ENCODE measurements around the gene PLEKHB1. TPM values are rescaled to one million over a fixed set of nuclear protein-coding genes. Genes with fewer than 3 reads are reported as not detected.

The PLEKHB1 gene
- total and polyA plus RNA-seq, 10 of the 15 experiments (the other 5 are each of a cell fraction or from before 2014, with no cell fraction given): 0.58 to 2.6 (median 1.5) TPM; not detected in 1

- 85% methylated on average over 3 of the region's 3 CpGs for WGBS (ENCODE audit: insufficient coverage, insufficient replicate concordance, low lambda C conversion rate, missing lambda C conversion rate)
- Histone ChIP-seq H2AFZ (ENCODE audit: control insufficient read depth, low read depth, low read length) (no peak overlapping the region), H3K9me3 (replicated peaks; ENCODE audit: control insufficient read depth, insufficient read depth, low read length) (no peaks in the 10 kb centered on the region), H4K20me1 (ENCODE audit: control insufficient read depth, insufficient read depth) (no peaks in the 10 kb centered on the region), H3K27me3 (replicated peaks in 1 of 2; ENCODE audit: control insufficient read depth in 2 of 2, insufficient read depth in 2 of 2, low read length in 1 of 2) (no peaks in the 10 kb centered on the region), H3K79me2 (ENCODE audit: control insufficient read depth, insufficient read depth, low read length) (no peaks in the 10 kb centered on the region), H3K4me1 (ENCODE audit: control insufficient read depth, insufficient read depth, low read length) (no peaks in the 10 kb centered on the region), H3K9ac (ENCODE audit: control insufficient read depth, insufficient read depth, low read length) (no peak overlapping the region), H3K4me3 (no peak overlapping the region), H3K27ac (ENCODE audit: control insufficient read depth, insufficient read depth) (no peak overlapping the region), H3K36me3 (ENCODE audit: control insufficient read depth in 2 of 2, insufficient read depth in 2 of 2, low read length in 1 of 2) (peaks cover 3 to 10% of the 10 kb centered on the region in 2 experiments), H3K4me2 (ENCODE audit: control insufficient read depth, insufficient read depth) (no peak overlapping the region)
- in situ Hi-C loops (cut with MboI) (no loop called here), intact Hi-C loops (cut with micrococcal nuclease; ENCODE audit: unreplicated experiment) (no loop called here)
- DNase-seq (ENCODE audit: low read depth, low spot score) (no peak), FAIRE-seq (no peak), ATAC-seq (no peak)
- SMC1A ChIA-PET (ENCODE audit: uncharacterized antibody, unreplicated experiment): interaction anchor here (0.6 to 0.8 kb wide), 2 partner anchors 46 to 329 kb away, joined by 3 read pairs; no protein-coding TSS in a partner anchor
- RAD21 ChIA-PET (ENCODE audit: unreplicated experiment): no interaction called here
- no TSS peak for BruUV-seq (replicated peaks)
- POLR2A ChIA-PET: no interaction called here
- TF ChIP-seq BRCA1 (IDR thresholded peaks at IDR 0.05; ENCODE audit: low read depth, low read length) (no peak), JUND (IDR thresholded peaks at IDR 0.05; ENCODE audit: low read depth, low read length) (no peak), STAT3 (IDR thresholded peaks at IDR 0.05; ENCODE audit: low read depth, low read length) (no peak), RAD51 (IDR thresholded peaks at IDR 0.05) (no peak), ATF3 (IDR thresholded peaks at IDR 0.05; ENCODE audit: borderline replicate concordance, extremely low read depth, low read depth, low read length) (no peak), ASH2L (IDR thresholded peaks at IDR 0.05; ENCODE audit: borderline replicate concordance, low read depth) (no peak), ATF2 (IDR thresholded peaks at IDR 0.05; ENCODE audit: low read length) (no peak), PML (IDR thresholded peaks at IDR 0.05; ENCODE audit: low read length) (no peak), E4F1 (IDR thresholded peaks at IDR 0.05; ENCODE audit: borderline replicate concordance, partially characterized antibody) (no peak)
- CTCF ChIA-PET: no interaction called here
Observed at GRCh38 chr11:73710964-73711363, 64.6 kb downstream of the PLEKHB1 start.

Other genes starting within 250 kb of the PLEKHB1 start
- 9.3 and 10.8 TPM in 2 replicates for gene FAM168A, start 48.5 kb upstream of the PLEKHB1 start, total RNA-seq (2014; rRNA removed)
- gene FAM168A, start 48.5 kb upstream of the PLEKHB1 start, total RNA-seq (2014; rRNA removed; fragmentation: Illumina TruSeq; extraction: Trizol): 8.9 and 9.1 TPM in 2 replicates
- 17.9 and 18.1 TPM in 2 replicates for gene FAM168A, start 48.5 kb upstream of the PLEKHB1 start, total RNA-seq (2021)
- gene FAM168A, start 48.5 kb upstream of the PLEKHB1 start, polyA plus RNA-seq (2011; rRNA removed): 10.5 and 20.0 TPM in 2 replicates
- gene FAM168A, start 48.5 kb upstream of the PLEKHB1 start, polyA plus RNA-seq (2014; fragmentation: Illumina TruSeq; extraction: Trizol): 14.1 and 14.4 TPM in 2 replicates
- gene FAM168A, start 48.5 kb upstream of the PLEKHB1 start, polyA plus RNA-seq (2014; fragmentation: Nextera tagmentation; extraction: Ambion mirVana): 1 to 10 TPM; 1.7 to 1.8 TPM
- gene FAM168A, start 48.5 kb upstream of the PLEKHB1 start, polyA plus RNA-seq (2014; rRNA removed): 11.7 and 11.9 TPM in 2 replicates
- gene FAM168A, start 48.5 kb upstream of the PLEKHB1 start, polyA plus RNA-seq (2016; fragmentation: Nextera tagmentation; extraction: Ambion mirVana): 1 to 10 TPM; 2.7 to 3.0 TPM
- gene RAB6A, start 114.5 kb downstream of the PLEKHB1 start, total RNA-seq (2014; rRNA removed): 23.9 and 27.7 TPM in 2 replicates
- gene RAB6A, start 114.5 kb downstream of the PLEKHB1 start, total RNA-seq (2014; rRNA removed; fragmentation: Illumina TruSeq; extraction: Trizol): 27.7 and 27.9 TPM in 2 replicates
- gene RAB6A, start 114.5 kb downstream of the PLEKHB1 start, total RNA-seq (2021): 41.7 and 47.4 TPM in 2 replicates
- gene RAB6A, start 114.5 kb downstream of the PLEKHB1 start, polyA plus RNA-seq (2011; rRNA removed): 107 and 148 TPM in 2 replicates
- 40.3 and 53.0 TPM in 2 replicates for gene RAB6A, start 114.5 kb downstream of the PLEKHB1 start, polyA plus RNA-seq (2014; fragmentation: Illumina TruSeq; extraction: Trizol)
- gene RAB6A, start 114.5 kb downstream of the PLEKHB1 start, polyA plus RNA-seq (2014; fragmentation: Nextera tagmentation; extraction: Ambion mirVana): 10 to 100 TPM in 1 of 2 experiments, 1 to 10 TPM in 1; 9.8 to 10.9 TPM
- 25.9 and 29.8 TPM in 2 replicates for gene RAB6A, start 114.5 kb downstream of the PLEKHB1 start, polyA plus RNA-seq (2014; rRNA removed)
- gene RAB6A, start 114.5 kb downstream of the PLEKHB1 start, polyA plus RNA-seq (2016; fragmentation: Nextera tagmentation; extraction: Ambion mirVana): 10 to 100 TPM; 48.4 to 50.0 TPM
- gene MRPL48, start 141.3 kb downstream of the PLEKHB1 start, total RNA-seq (2014; rRNA removed): 63.1 and 79.3 TPM in 2 replicates
- gene MRPL48, start 141.3 kb downstream of the PLEKHB1 start, total RNA-seq (2014; rRNA removed; fragmentation: Illumina TruSeq; extraction: Trizol): 67.7 and 74.5 TPM in 2 replicates
- gene MRPL48, start 141.3 kb downstream of the PLEKHB1 start, total RNA-seq (2021): 42.2 and 50.6 TPM in 2 replicates
- gene MRPL48, start 141.3 kb downstream of the PLEKHB1 start, polyA plus RNA-seq (2011; rRNA removed): 92.4 and 101 TPM in 2 replicates
- gene MRPL48, start 141.3 kb downstream of the PLEKHB1 start, polyA plus RNA-seq (2014; fragmentation: Illumina TruSeq; extraction: Trizol): 46.7 and 47.1 TPM in 2 replicates
- gene MRPL48, start 141.3 kb downstream of the PLEKHB1 start, polyA plus RNA-seq (2014; fragmentation: Nextera tagmentation; extraction: Ambion mirVana): 100 to 1,000 TPM; 149 to 159 TPM
- gene MRPL48, start 141.3 kb downstream of the PLEKHB1 start, polyA plus RNA-seq (2014; rRNA removed): 51.5 and 56.4 TPM in 2 replicates
- 100 to 1,000 TPM; 110 to 113 TPM for gene MRPL48, start 141.3 kb downstream of the PLEKHB1 start, polyA plus RNA-seq (2016; fragmentation: Nextera tagmentation; extraction: Ambion mirVana)
- gene COA4, start 230.3 kb downstream of the PLEKHB1 start, total RNA-seq (2014; rRNA removed): 132 and 146 TPM in 2 replicates
- gene COA4, start 230.3 kb downstream of the PLEKHB1 start, total RNA-seq (2014; rRNA removed; fragmentation: Illumina TruSeq; extraction: Trizol): 107 and 112 TPM in 2 replicates
- 94.9 and 97.2 TPM in 2 replicates for gene COA4, start 230.3 kb downstream of the PLEKHB1 start, total RNA-seq (2021)
- 85.2 and 95.5 TPM in 2 replicates for gene COA4, start 230.3 kb downstream of the PLEKHB1 start, polyA plus RNA-seq (2011; rRNA removed)
- gene COA4, start 230.3 kb downstream of the PLEKHB1 start, polyA plus RNA-seq (2014; fragmentation: Illumina TruSeq; extraction: Trizol): 60.1 and 96.4 TPM in 2 replicates
- gene COA4, start 230.3 kb downstream of the PLEKHB1 start, polyA plus RNA-seq (2014; fragmentation: Nextera tagmentation; extraction: Ambion mirVana): 10 to 100 TPM; 84.8 to 89.1 TPM
- gene COA4, start 230.3 kb downstream of the PLEKHB1 start, polyA plus RNA-seq (2014; rRNA removed): 173 and 180 TPM in 2 replicates
- gene COA4, start 230.3 kb downstream of the PLEKHB1 start, polyA plus RNA-seq (2016; fragmentation: Nextera tagmentation; extraction: Ambion mirVana): 100 to 1,000 TPM; 150 to 157 TPM
- gene PAAF1, start 230.4 kb downstream of the PLEKHB1 start, total RNA-seq (2014; rRNA removed): 13.7 and 15.5 TPM in 2 replicates
- gene PAAF1, start 230.4 kb downstream of the PLEKHB1 start, total RNA-seq (2014; rRNA removed; fragmentation: Illumina TruSeq; extraction: Trizol): 15.2 and 16.2 TPM in 2 replicates
- 25.1 and 25.7 TPM in 2 replicates for gene PAAF1, start 230.4 kb downstream of the PLEKHB1 start, total RNA-seq (2021)
- 26.2 and 26.7 TPM in 2 replicates for gene PAAF1, start 230.4 kb downstream of the PLEKHB1 start, polyA plus RNA-seq (2011; rRNA removed)
- 32.1 and 46.4 TPM in 2 replicates for gene PAAF1, start 230.4 kb downstream of the PLEKHB1 start, polyA plus RNA-seq (2014; fragmentation: Illumina TruSeq; extraction: Trizol)
- 10 to 100 TPM; 51.8 to 55.9 TPM for gene PAAF1, start 230.4 kb downstream of the PLEKHB1 start, polyA plus RNA-seq (2014; fragmentation: Nextera tagmentation; extraction: Ambion mirVana)
- 17.7 and 19.4 TPM in 2 replicates for gene PAAF1, start 230.4 kb downstream of the PLEKHB1 start, polyA plus RNA-seq (2014; rRNA removed)
- gene PAAF1, start 230.4 kb downstream of the PLEKHB1 start, polyA plus RNA-seq (2016; fragmentation: Nextera tagmentation; extraction: Ambion mirVana): 10 to 100 TPM; 60.2 to 70.6 TPM